ENCODE measurements around the gene NUP214.

The NUP214 gene

DNA sequence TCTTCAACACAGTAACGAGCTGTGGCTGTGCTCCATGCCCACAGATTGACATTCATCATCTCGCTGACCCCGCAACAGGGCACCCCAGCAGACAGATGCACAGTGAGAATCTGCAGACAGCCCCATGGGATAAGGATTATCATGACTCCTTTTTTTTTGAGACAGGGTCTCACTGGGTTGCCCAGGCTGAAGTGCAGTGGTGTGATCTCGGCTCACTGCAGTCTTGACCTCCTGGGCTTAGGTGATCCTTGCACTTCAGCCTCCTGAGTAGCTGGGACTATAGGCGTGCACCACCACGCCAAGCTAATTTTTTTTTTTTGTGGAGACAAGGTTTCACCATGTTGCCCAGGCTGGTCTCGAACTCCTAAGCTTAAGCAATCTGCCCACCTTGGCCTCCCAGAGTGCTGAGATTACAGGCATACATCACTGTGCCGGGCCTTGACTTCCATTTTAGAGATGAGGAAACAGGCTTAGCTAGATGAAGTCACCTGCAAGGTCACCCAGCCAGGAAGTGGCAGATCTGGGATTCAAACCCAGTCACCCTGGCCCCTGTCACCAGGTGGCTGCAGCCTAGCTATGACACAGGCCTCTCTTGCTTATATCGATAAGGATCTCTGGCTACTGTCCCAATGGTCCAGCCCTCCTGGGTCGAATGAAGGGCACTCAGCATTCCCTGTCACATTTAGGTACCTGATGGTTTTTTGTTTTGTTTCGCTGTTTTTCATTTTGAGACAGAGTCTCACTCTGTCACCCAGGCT is 24.0 kb upstream of the NUP214 start:
- no peak for TF ChIP-seq SPI1 (IDR thresholded peaks at IDR 0.05; ENCODE audit: low read depth, low read length)
- TF ChIP-seq POLR2AphosphoS5 (IDR thresholded peaks at IDR 0.05; ENCODE audit: low read depth, low read length) = no peak
- TF ChIP-seq TAF1 (IDR thresholded peaks at IDR 0.05; ENCODE audit: low read depth, low read length) = no peak
- TF ChIP-seq POLR2A (IDR thresholded peaks at IDR 0.05; ENCODE audit: low read depth, low read length) = no peak
- TF ChIP-seq POU2F2 (IDR thresholded peaks at IDR 0.05; ENCODE audit: low read depth, low read length) = no peak
- no peak for TF ChIP-seq PAX5 (IDR thresholded peaks at IDR 0.05; ENCODE audit: insufficient read depth, low read length, severe bottlenecking)
- FAIRE-seq = no peak
- DNase-seq (ENCODE audit: insufficient read length, low spot score) = no peak

- DNase-seq (ENCODE audit: insufficient read length, low spot score) = no peak
- TF ChIP-seq PAX5 (IDR thresholded peaks at IDR 0.05; ENCODE audit: insufficient read depth, low read length, severe bottlenecking) (no peak), SPI1 (IDR thresholded peaks at IDR 0.05; ENCODE audit: low read depth, low read length) (no peak), POU2F2 (IDR thresholded peaks at IDR 0.05; ENCODE audit: low read depth, low read length) (no peak), POLR2A (IDR thresholded peaks at IDR 0.05; ENCODE audit: low read depth, low read length) (no peak), POLR2AphosphoS5 (IDR thresholded peaks at IDR 0.05; ENCODE audit: low read depth, low read length) (no peak), TAF1 (IDR thresholded peaks at IDR 0.05; ENCODE audit: low read depth, low read length) (no peak)
- FAIRE-seq = no peak
Observed at GRCh38 chr9:131103024-131103423, 22.4 kb upstream of the NUP214 start.

DNA sequence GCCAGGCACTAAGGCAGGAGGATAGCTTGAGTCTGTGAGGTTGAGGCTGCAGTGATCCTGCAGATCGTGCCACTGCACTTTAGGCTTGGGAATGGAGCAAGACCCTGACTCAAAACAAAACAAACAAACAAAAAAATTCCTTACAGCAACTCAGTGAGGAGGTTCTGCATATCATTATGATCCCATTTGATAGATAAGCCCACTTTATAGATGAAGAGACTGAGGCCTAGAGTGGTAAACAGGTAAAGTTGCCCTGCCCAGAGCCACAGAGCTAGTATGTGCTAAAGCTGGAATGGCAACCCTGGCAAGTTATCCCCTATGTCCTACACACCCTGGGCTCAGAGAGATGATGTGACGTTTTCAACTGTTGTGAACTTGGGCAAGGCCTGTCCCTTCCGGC is 21.9 kb upstream of the NUP214 start:
- TF ChIP-seq TAF1 (IDR thresholded peaks at IDR 0.05; ENCODE audit: low read depth, low read length) (no peak), POLR2A (IDR thresholded peaks at IDR 0.05; ENCODE audit: low read depth, low read length) (no peak), SPI1 (IDR thresholded peaks at IDR 0.05; ENCODE audit: low read depth, low read length) (no peak), PAX5 (IDR thresholded peaks at IDR 0.05; ENCODE audit: insufficient read depth, low read length, severe bottlenecking) (no peak), POU2F2 (IDR thresholded peaks at IDR 0.05; ENCODE audit: low read depth, low read length) (no peak), POLR2AphosphoS5 (IDR thresholded peaks at IDR 0.05; ENCODE audit: low read depth, low read length) (no peak)

GRCh38 chr9:131104016-131104740 is 21.2 kb upstream of the NUP214 start:
- TF ChIP-seq POU2F2 (IDR thresholded peaks at IDR 0.05; ENCODE audit: low read depth, low read length) (no peak), POLR2A (IDR thresholded peaks at IDR 0.05; ENCODE audit: low read depth, low read length) (no peak), POLR2AphosphoS5 (IDR thresholded peaks at IDR 0.05; ENCODE audit: low read depth, low read length) (no peak), PAX5 (IDR thresholded peaks at IDR 0.05; ENCODE audit: insufficient read depth, low read length, severe bottlenecking) (no peak), SPI1 (IDR thresholded peaks at IDR 0.05; ENCODE audit: low read depth, low read length) (no peak), TAF1 (IDR thresholded peaks at IDR 0.05; ENCODE audit: low read depth, low read length) (no peak)
- no peak for DNase-seq (ENCODE audit: insufficient read length, low spot score)
- no peak for FAIRE-seq

More for the DNA sequence above, 21.9 kb upstream of the NUP214 start:
- FAIRE-seq (no peak), DNase-seq (ENCODE audit: insufficient read length, low spot score) (no peak)

- TF ChIP-seq PAX5 (IDR thresholded peaks at IDR 0.05; ENCODE audit: insufficient read depth, low read length, severe bottlenecking) (no peak), SPI1 (IDR thresholded peaks at IDR 0.05; ENCODE audit: low read depth, low read length) (no peak), POU2F2 (IDR thresholded peaks at IDR 0.05; ENCODE audit: low read depth, low read length) (no peak), TAF1 (IDR thresholded peaks at IDR 0.05; ENCODE audit: low read depth, low read length) (no peak), POLR2A (IDR thresholded peaks at IDR 0.05; ENCODE audit: low read depth, low read length) (no peak), POLR2AphosphoS5 (IDR thresholded peaks at IDR 0.05; ENCODE audit: low read depth, low read length) (no peak)
- DNase-seq (ENCODE audit: insufficient read length, low spot score) (no peak), FAIRE-seq (no peak)
Observed at GRCh38 chr9:131105952-131106351, 19.4 kb upstream of the NUP214 start.

DNA sequence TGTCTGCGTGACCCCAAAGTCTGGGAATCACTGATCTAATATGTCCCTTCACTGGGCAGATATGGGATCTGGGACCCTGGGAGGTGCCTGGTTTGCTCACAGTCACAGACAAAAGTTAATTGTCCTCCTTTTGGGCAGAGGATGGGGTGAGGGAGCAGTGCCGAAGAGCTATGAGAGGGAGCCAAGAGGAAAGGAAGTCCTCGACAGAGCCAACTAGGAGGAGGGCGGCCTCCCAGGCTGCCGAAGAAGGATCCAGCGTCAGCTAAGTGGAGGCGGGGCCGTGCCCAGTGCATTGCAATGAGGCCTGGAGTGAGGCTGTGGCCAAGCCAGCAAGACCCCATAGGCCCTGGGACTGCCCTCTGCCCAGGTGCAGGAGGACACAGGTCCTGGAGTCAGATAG is 17.6 kb upstream of the NUP214 start:
- DNase-seq (ENCODE audit: insufficient read length, low spot score) (no peak), FAIRE-seq (no peak)
- TF ChIP-seq POLR2AphosphoS5 (IDR thresholded peaks at IDR 0.05; ENCODE audit: low read depth, low read length) = no peak
- TF ChIP-seq PAX5 (IDR thresholded peaks at IDR 0.05; ENCODE audit: insufficient read depth, low read length, severe bottlenecking) = no peak
- no peak for TF ChIP-seq POU2F2 (IDR thresholded peaks at IDR 0.05; ENCODE audit: low read depth, low read length)
- no peak for TF ChIP-seq SPI1 (IDR thresholded peaks at IDR 0.05; ENCODE audit: low read depth, low read length)
- no peak for TF ChIP-seq POLR2A (IDR thresholded peaks at IDR 0.05; ENCODE audit: low read depth, low read length)

DNA sequence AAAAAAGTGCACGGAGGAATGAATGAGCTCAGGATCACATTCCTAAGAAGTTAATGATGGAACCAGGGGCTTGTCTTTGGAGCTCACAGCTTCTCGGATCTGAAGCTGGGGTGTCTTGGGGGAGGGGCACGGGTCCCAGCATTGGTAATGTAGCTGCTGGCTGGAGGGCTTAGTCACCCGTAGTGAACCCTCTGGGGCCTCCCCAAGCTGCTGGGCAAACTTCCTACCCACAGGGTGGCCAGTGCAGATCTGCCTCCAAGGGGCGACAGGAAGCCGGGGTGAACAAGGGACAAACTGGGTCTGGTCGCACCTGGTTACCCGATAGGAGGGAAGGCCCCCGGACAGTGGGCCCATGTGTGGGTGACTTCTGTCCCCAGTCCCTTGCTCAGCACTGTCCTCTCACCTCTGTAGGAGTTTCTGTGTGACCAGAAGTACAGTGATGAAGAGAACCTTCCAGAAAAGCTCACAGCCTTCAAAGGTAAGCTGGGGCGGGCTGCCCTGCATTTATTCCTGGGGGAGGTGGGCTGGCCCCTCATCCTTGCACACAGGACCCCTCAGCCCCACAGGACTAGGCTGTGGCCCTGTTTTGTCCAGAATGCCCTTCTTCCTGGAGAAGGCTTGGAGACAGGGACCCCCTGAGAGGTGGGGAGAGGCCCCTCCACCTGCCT is 14.1 kb upstream of the NUP214 start:
- TF ChIP-seq POLR2A (IDR thresholded peaks at IDR 0.05; ENCODE audit: low read depth, low read length) (no peak), POLR2AphosphoS5 (IDR thresholded peaks at IDR 0.05; ENCODE audit: low read depth, low read length) (no peak), POU2F2 (IDR thresholded peaks at IDR 0.05; ENCODE audit: low read depth, low read length) (no peak), TAF1 (IDR thresholded peaks at IDR 0.05; ENCODE audit: low read depth, low read length) (no peak), PAX5 (IDR thresholded peaks at IDR 0.05; ENCODE audit: insufficient read depth, low read length, severe bottlenecking) (no peak), SPI1 (IDR thresholded peaks at IDR 0.05; ENCODE audit: low read depth, low read length) (no peak)
- no peak for FAIRE-seq
- DNase-seq (ENCODE audit: insufficient read length, low spot score) = no peak

DNA sequence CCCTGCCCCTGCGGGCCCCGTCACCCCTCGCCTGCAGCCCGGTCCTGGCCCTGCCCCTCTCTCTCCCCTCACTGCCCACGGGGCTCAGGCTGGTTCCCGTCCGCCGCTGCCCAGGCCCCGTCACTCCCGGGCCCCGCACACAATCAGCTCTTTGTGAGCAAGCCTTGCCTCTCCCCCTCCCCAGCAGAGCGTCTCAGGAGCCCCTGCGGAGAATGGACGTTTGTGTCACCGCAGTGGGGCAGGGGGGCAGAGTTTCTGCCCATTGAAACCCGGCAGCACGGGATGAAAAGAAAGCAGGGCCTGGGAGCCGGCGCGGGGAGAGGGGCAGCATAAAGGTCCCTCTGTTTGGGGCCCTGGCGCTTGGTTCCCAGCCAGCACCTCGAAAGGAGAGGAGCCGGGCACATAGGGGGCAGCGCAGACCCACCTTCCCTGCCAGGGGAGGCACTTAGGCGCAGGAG is 13.5 kb upstream of the NUP214 start:
- FAIRE-seq (no peak), DNase-seq (ENCODE audit: insufficient read length, low spot score) (no peak)
- TF ChIP-seq POU2F2 (IDR thresholded peaks at IDR 0.05; ENCODE audit: low read depth, low read length) = no peak
